IMR-90 (cell line): ENCODE measurements around the gene TEX2. TPM values are rescaled to one million over a fixed set of nuclear protein-coding genes. Genes with fewer than 3 reads are reported as not detected.

Experiments
- ATAC-seq: fragments of 200-7000 bp; cut with Tn5 transposase; 2 replicates; pipeline ENCODE4 v1.9.1; 2020; ENCODE audit warnings: low read depth, mild to moderate bottlenecking, moderate library complexity
- BruUV-seq: library from RNA; stranded (reverse); fragments of 400-500 nt; replicated peaks from 2 replicates; lab custom pipeline; 2021; lab: Mats Ljungman, UMichigan
- CTCF ChIA-PET: fragments of 300-600 bp; formaldehyde crosslinking; extraction: SDS; loops from one replicate; lab custom pipeline; 2021; ENCODE audit warnings: antibody characterized with exemption; lab: Yijun Ruan, JAX
- POLR2A ChIA-PET: fragments of 300-600 bp; sonication (Branson Sonifier 250); formaldehyde crosslinking; loops from one replicate; lab custom pipeline; 2022; ENCODE audit warnings: antibody characterized with exemption; ENCODE audit not compliant: unreplicated experiment; lab: Charles Lee
- DNase-seq: peaks from one replicate; pipeline ENCODE4 v3.0.0; 2013
- H2AFZ ChIP-seq: replicated peaks from 2 replicates; pipeline ENCODE3; 2013; ENCODE audit warnings: low read length, mild to moderate bottlenecking; ENCODE audit not compliant: poor library complexity
- H2AK5ac ChIP-seq: 2 replicates; pipeline ENCODE4 v1.6.1; 2013; ENCODE audit warnings: low read depth, low read length, inconsistent platforms
- H2AK9ac ChIP-seq: replicated peaks from 2 replicates; pipeline ENCODE3; 2013; ENCODE audit warnings: mild to moderate bottlenecking, low read depth, low read length, moderate library complexity; ENCODE audit not compliant: poor library complexity
- H2BK120ac ChIP-seq: 2 replicates; pipeline ENCODE4 v1.6.1; 2013; ENCODE audit warnings: low read depth, low read length, inconsistent platforms
- H2BK15ac ChIP-seq: 3 replicates; pipeline ENCODE4 v1.6.1; 2013; ENCODE audit warnings: low read depth, low read length, inconsistent platforms
- H2BK20ac ChIP-seq: 2 replicates; pipeline ENCODE4 v1.6.1; 2013; ENCODE audit warnings: low read depth, mild to moderate bottlenecking, inconsistent platforms, low read length, moderate library complexity
- H2BK5ac ChIP-seq: 2 replicates; pipeline ENCODE4 v1.6.1; 2013; ENCODE audit warnings: mild to moderate bottlenecking, low read depth, low read length, inconsistent platforms; ENCODE audit not compliant: poor library complexity, severe bottlenecking
- H3K14ac ChIP-seq: replicated peaks from 2 replicates; pipeline ENCODE4 v1.6.1; 2013; ENCODE audit warnings: low read depth, low read length, inconsistent platforms
- H3K18ac ChIP-seq: 2 replicates; pipeline ENCODE4 v1.6.1; 2013; ENCODE audit warnings: low read depth, low read length, control low read depth
- H3K23ac ChIP-seq: 2 replicates; pipeline ENCODE4 v1.6.1; 2013; ENCODE audit warnings: low read depth, low read length, inconsistent platforms
- H3K27ac ChIP-seq: 2 replicates; pipeline ENCODE4 v1.5.1; 2013; ENCODE audit warnings: mild to moderate bottlenecking, control low read depth, low read length; ENCODE audit not compliant: insufficient read depth
- H3K27me3 ChIP-seq: 2 replicates; pipeline ENCODE4 v1.6.1; 2013; ENCODE audit warnings: low read length; ENCODE audit not compliant: control insufficient read depth, insufficient read depth
- H3K36me3 ChIP-seq: 2 replicates; pipeline ENCODE4 v1.6.1; 2013; ENCODE audit warnings: low read length, mixed read lengths; ENCODE audit not compliant: control insufficient read depth, insufficient read depth
- H3K4ac ChIP-seq: 2 replicates; pipeline ENCODE4 v1.6.1; 2013; ENCODE audit warnings: low read depth, low read length, inconsistent platforms
- H3K4me1 ChIP-seq: 2 replicates; pipeline ENCODE4 v1.6.1; 2013; ENCODE audit warnings: low read length, mixed read lengths; ENCODE audit not compliant: control insufficient read depth, insufficient read depth
- H3K4me2 ChIP-seq: 2 replicates; pipeline ENCODE4 v1.6.1; 2013; ENCODE audit warnings: low read depth, mild to moderate bottlenecking, control low read depth, low read length, moderate library complexity
- H3K4me3 ChIP-seq: 2 replicates; pipeline ENCODE4 v1.5.1; 2013; ENCODE audit warnings: low read depth, mild to moderate bottlenecking, control low read depth, low read length, moderate library complexity; ENCODE audit not compliant: insufficient read depth
- H3K56ac ChIP-seq: 2 replicates; pipeline ENCODE4 v1.6.1; 2013; ENCODE audit warnings: low read length, inconsistent platforms; ENCODE audit not compliant: insufficient read depth; ENCODE audit errors: extremely low read depth
- H3K79me1 ChIP-seq, 2 experiments: 2 replicates each; pipeline ENCODE4 v1.6.1; 2013; ENCODE audit warnings: low read length in 2 of 2, inconsistent platforms in 1 of 2, low read depth in 1 of 2
- H3K9ac ChIP-seq: 2 replicates; pipeline ENCODE4 v1.6.1; 2013; ENCODE audit warnings: low read depth, low read length, control low read depth
- H3K9me1 ChIP-seq: 2 replicates; pipeline ENCODE4 v1.6.1; 2013; ENCODE audit warnings: low read length, inconsistent platforms; ENCODE audit not compliant: insufficient read depth
- H3K9me3 ChIP-seq: 2 replicates; pipeline ENCODE4 v1.6.1; 2013; ENCODE audit warnings: low read length; ENCODE audit not compliant: control insufficient read depth, insufficient read depth
- H4K20me1 ChIP-seq: 2 replicates; pipeline ENCODE4 v1.6.1; 2013; ENCODE audit warnings: low read length, inconsistent platforms; ENCODE audit not compliant: insufficient read depth
- H4K5ac ChIP-seq: 2 replicates; pipeline ENCODE4 v1.6.1; 2013; ENCODE audit warnings: mild to moderate bottlenecking, low read depth, low read length, control low read depth
- H4K8ac ChIP-seq, 2 experiments: 2 replicates each; pipeline ENCODE4 v1.6.1; 2013; ENCODE audit warnings: low read depth in 2 of 2, low read length in 2 of 2, control low read depth in 1 of 2, inconsistent platforms in 1 of 2
- H4K91ac ChIP-seq: 2 replicates; pipeline ENCODE4 v1.6.1; 2013; ENCODE audit warnings: low read depth, low read length, inconsistent platforms; ENCODE audit not compliant: insufficient read depth
- BHLHE40 ChIP-seq: fragments of 150-350 bp; IDR thresholded peaks from 2 replicates; pipeline ENCODE4 v1.6.1; 2016; ENCODE audit warnings: mild to moderate bottlenecking, low read depth, low read length
- CEBPB ChIP-seq: IDR thresholded peaks from 2 replicates; pipeline ENCODE4 v1.6.1; 2012; ENCODE audit warnings: low read depth, low read length, improper control_type of control experiment
- CHD1 ChIP-seq: IDR thresholded peaks from 2 replicates; pipeline ENCODE4 v1.6.1; 2012; ENCODE audit warnings: low read depth, low read length, improper control_type of control experiment
- FOS ChIP-seq: fragments of 150-350 bp; IDR thresholded peaks from 2 replicates; pipeline ENCODE4 v1.6.1; 2016; ENCODE audit warnings: low read depth, low read length
- MAFK ChIP-seq: IDR thresholded peaks from 2 replicates; pipeline ENCODE4 v1.6.1; 2012; ENCODE audit warnings: low read depth, low read length, improper control_type of control experiment
- MAZ ChIP-seq: IDR thresholded peaks from 2 replicates; pipeline ENCODE4 v1.6.1; 2012; ENCODE audit warnings: low read depth, mild to moderate bottlenecking, low read length, improper control_type of control experiment, moderate library complexity, borderline replicate concordance
- MXI1 ChIP-seq: IDR thresholded peaks from 2 replicates; pipeline ENCODE4 v1.6.1; 2012; ENCODE audit warnings: low read depth, mild to moderate bottlenecking, low read length, moderate library complexity, borderline replicate concordance
- NFE2L2 ChIP-seq: fragments of 150-350 bp; IDR thresholded peaks from 2 replicates; pipeline ENCODE4 v1.6.1; 2016; ENCODE audit warnings: low read depth, mild to moderate bottlenecking, low read length
- POLR2A ChIP-seq: IDR thresholded peaks from 2 replicates; pipeline ENCODE4 v1.6.1; 2012; ENCODE audit warnings: mild to moderate bottlenecking, low read depth, low read length
- RAD21 ChIP-seq: IDR thresholded peaks from 2 replicates; pipeline ENCODE4 v1.6.1; 2012; ENCODE audit warnings: low read length, improper control_type of control experiment
- RCOR1 ChIP-seq: IDR thresholded peaks from 2 replicates; pipeline ENCODE4 v1.6.1; 2012; ENCODE audit warnings: mild to moderate bottlenecking, low read length, improper control_type of control experiment; ENCODE audit not compliant: insufficient replicate concordance
- RFX5 ChIP-seq: IDR thresholded peaks from 2 replicates; pipeline ENCODE4 v1.8.0; 2012; ENCODE audit warnings: low read depth, mild to moderate bottlenecking, low read length, moderate library complexity
- SMC3 ChIP-seq: fragments of 150-350 bp; IDR thresholded peaks from 2 replicates; pipeline ENCODE4 v1.6.1; 2016; ENCODE audit warnings: low read depth, mild to moderate bottlenecking, antibody characterized with exemption, low read length, moderate library complexity
- WGBS, 2 experiments: methylation state at CpG; one replicate each; pipeline versions ENCODE4 v1.1.5 to v1.1.7; 2013; ENCODE audit warnings: missing lambda C conversion rate in 2 of 2; ENCODE audit not compliant: insufficient read length in 1 of 2; ENCODE audit errors: extremely low coverage in 2 of 2; 5-methylcytosine and 5-hydroxymethylcytosine counted together
- dilution Hi-C: fragments of 300-500 bp; cut with HindIII; formaldehyde crosslinking; loops from one replicate; pipeline ENCODE4 v1.14.3; 2018; ENCODE audit warnings: low sequenced_read_pairs; ENCODE audit not compliant: unreplicated experiment
- in situ Hi-C: fragments of 300-500 bp; cut with MboI; formaldehyde crosslinking; loops from 3 replicates; pipeline ENCODE4 v1.14.3; 2019; ENCODE audit warnings: low sequenced_read_pairs, inconsistent platforms, mixed read lengths
- intact Hi-C: fragments of 100-400 bp; cut with micrococcal nuclease; formaldehyde crosslinking; loops from 2 replicates; pipeline ENCODE4 v1.10.0; 2022
- polyA plus RNA-seq, 3 experiments: library from polyadenylated mRNA; depleted of rRNA; stranded (reverse); fragments of >200 nt; gene quantifications; 2 replicates each; pipeline ENCODE4 v1.2.3, GENCODE V29; 2012; ENCODE audit warnings: low replicate concordance in 1 of 3
- total RNA-seq: library from RNA; depleted of rRNA; stranded (reverse); fragments of >200 nt; gene quantifications from 2 replicates; pipeline ENCODE4 v1.2.3, GENCODE V29; 2012
- TF ChIP-seq, protein P1 (sequence below): fragments of 150-350 bp; IDR thresholded peaks from 2 replicates; pipeline ENCODE4 v1.6.1; 2017; ENCODE audit warnings: mild to moderate bottlenecking, antibody characterized with exemption, low read length, low read depth
- TF ChIP-seq, protein P2 (sequence below): fragments of 150-350 bp; IDR thresholded peaks from 2 replicates; pipeline ENCODE4 v1.6.1; 2016; ENCODE audit warnings: low read depth, mild to moderate bottlenecking, low read length, moderate library complexity, borderline replicate concordance
- TF ChIP-seq, protein P3 (sequence below): conservative IDR thresholded peaks from 2 replicates; pipeline ENCODE4 v1.5.1; 2012; ENCODE audit warnings: mild to moderate bottlenecking, low read depth, low read length, improper control_type of control experiment

TEX2 gene
- total and polyA plus RNA-seq, 2 of the 4 experiments (the other 2 are of a cell fraction), result 18.2 to 21.9 TPM

DNA sequence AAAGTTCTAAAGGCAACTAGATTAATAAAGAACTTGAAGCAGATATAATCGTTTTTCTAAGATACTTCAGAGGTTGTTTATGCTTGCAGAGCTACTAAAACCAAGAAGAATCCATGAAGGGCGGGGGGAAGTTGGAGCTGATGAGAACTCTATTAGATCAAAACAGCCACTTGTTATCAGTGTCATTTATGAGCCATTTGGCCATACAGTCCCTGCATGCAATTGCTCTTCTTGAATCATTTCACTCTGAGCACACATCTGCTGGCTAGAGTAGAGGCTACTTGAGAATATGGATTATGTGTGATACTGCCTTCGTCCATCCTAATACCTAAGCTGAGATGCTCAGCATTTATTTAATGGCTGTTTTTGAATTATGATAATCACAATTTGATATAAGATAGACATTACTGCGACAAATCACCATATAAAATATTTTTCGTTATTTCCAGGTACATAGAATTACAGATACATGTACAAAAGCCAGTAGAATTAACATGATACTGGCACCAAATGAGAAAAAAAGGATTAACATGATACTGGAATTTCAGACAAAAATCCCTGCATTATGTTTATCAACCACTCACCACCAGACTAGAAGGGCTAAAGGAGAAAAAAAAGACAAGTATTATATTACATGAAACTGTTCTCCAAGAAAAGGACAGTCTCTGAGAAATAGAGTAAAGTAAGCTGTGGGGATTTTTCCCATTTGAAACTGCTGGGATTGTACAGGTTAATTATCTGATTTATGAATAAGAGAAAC is 64.5 kb downstream of the TEX2 start:
- Histone ChIP-seq H4K8ac (no peak overlapping the region), H2BK20ac (no peak overlapping the region), H3K56ac (no peak overlapping the region), H2AK9ac (no peak overlapping the region), H3K36me3 (no peaks in the 10 kb centered on the region), H4K20me1 (peaks cover 20% of the 10 kb centered on the region), H3K4me2 (no peak overlapping the region), H3K14ac (no peak overlapping the region), H2BK5ac (no peak overlapping the region), H3K27ac (no peak overlapping the region), H3K4me3 (no peak overlapping the region), H3K4ac (no peak overlapping the region), H4K91ac (no peak overlapping the region), H3K9me1 (peaks cover 17% of the 10 kb centered on the region), H3K79me1 (peaks cover 11 to 31% of the 10 kb centered on the region in 2 experiments; a peak in 3 of 4 replicates), H3K4me1 (peaks cover 19% of the 10 kb centered on the region), H3K18ac (no peak overlapping the region), H3K9me3 (no peaks in the 10 kb centered on the region), H3K9ac (no peak overlapping the region), H2BK120ac (no peak overlapping the region), H4K5ac (no peak overlapping the region), H2BK15ac (no peak overlapping the region), H2AK5ac (no peak overlapping the region), H2AFZ (no peak overlapping the region), H3K23ac (no peak overlapping the region), H3K27me3 (no peaks in the 10 kb centered on the region)
- BruUV-seq, result no TSS peak
- in situ Hi-C loops, result no loop called here
- intact Hi-C loops, result no loop called here
- dilution Hi-C loops, result no loop called here
- TF ChIP-seq MXI1 (no peak), RFX5 (no peak), SMC3 (no peak), POLR2A (no peak), CHD1 (no peak), MAZ (no peak), BHLHE40 (no peak), MAFK (no peak), NFE2L2 (no peak), RCOR1 (no peak), CEBPB (no peak), RAD21 (no peak), FOS (no peak)
- TF ChIP-seq, protein P1, sequence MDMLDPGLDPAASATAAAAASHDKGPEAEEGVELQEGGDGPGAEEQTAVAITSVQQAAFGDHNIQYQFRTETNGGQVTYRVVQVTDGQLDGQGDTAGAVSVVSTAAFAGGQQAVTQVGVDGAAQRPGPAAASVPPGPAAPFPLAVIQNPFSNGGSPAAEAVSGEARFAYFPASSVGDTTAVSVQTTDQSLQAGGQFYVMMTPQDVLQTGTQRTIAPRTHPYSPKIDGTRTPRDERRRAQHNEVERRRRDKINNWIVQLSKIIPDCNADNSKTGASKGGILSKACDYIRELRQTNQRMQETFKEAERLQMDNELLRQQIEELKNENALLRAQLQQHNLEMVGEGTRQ, result no peak
- TF ChIP-seq, protein P2, sequence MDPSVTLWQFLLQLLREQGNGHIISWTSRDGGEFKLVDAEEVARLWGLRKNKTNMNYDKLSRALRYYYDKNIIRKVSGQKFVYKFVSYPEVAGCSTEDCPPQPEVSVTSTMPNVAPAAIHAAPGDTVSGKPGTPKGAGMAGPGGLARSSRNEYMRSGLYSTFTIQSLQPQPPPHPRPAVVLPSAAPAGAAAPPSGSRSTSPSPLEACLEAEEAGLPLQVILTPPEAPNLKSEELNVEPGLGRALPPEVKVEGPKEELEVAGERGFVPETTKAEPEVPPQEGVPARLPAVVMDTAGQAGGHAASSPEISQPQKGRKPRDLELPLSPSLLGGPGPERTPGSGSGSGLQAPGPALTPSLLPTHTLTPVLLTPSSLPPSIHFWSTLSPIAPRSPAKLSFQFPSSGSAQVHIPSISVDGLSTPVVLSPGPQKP, result no peak
- TF ChIP-seq, protein P3, sequence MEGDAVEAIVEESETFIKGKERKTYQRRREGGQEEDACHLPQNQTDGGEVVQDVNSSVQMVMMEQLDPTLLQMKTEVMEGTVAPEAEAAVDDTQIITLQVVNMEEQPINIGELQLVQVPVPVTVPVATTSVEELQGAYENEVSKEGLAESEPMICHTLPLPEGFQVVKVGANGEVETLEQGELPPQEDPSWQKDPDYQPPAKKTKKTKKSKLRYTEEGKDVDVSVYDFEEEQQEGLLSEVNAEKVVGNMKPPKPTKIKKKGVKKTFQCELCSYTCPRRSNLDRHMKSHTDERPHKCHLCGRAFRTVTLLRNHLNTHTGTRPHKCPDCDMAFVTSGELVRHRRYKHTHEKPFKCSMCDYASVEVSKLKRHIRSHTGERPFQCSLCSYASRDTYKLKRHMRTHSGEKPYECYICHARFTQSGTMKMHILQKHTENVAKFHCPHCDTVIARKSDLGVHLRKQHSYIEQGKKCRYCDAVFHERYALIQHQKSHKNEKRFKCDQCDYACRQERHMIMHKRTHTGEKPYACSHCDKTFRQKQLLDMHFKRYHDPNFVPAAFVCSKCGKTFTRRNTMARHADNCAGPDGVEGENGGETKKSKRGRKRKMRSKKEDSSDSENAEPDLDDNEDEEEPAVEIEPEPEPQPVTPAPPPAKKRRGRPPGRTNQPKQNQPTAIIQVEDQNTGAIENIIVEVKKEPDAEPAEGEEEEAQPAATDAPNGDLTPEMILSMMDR, result no peak
- DNase-seq, result no peak
- no peak for ATAC-seq
- CTCF ChIA-PET, result no interaction called here
- 100% methylated on average over 1 of the region's 5 CpGs; no CpG with 5 or more reads in 1 of the 2 experiments for WGBS, 2 experiments
- POLR2A ChIA-PET, result no interaction called here
